GM12873 (cell line): ENCODE data around the gene TMEM107.

Experiments used
- CTCF ChIP-seq: IDR thresholded peaks from 2 replicates; pipeline ENCODE4 v1.5.1; 2012; ENCODE audit warnings: low read depth, mild to moderate bottlenecking, moderate library complexity, low read length, control low read depth; ENCODE audit not compliant: insufficient read depth; ENCODE audit errors: missing control alignments

Gene TMEM107

GRCh38 chr17:8167526-8167925 lies 8.7 kb downstream of the TMEM107 start:
- TF ChIP-seq CTCF, result no peak

GRCh38 chr17:8166731-8167130 lies 9.4 kb downstream of the TMEM107 start:
- TF ChIP-seq CTCF, result no peak

- no peak for TF ChIP-seq CTCF
Observed at GRCh38 chr17:8164815-8165131, 11.4 kb downstream of the TMEM107 start.

GRCh38 chr17:8163978-8164814 lies 12.0 kb downstream of the TMEM107 start:
- TF ChIP-seq CTCF, result no peak

GRCh38 chr17:8162997-8163977 lies 12.9 kb downstream of the TMEM107 start:
- no peak for TF ChIP-seq CTCF

GRCh38 chr17:8162233-8162996 lies 13.8 kb downstream of the TMEM107 start, which contains the start of gene VAMP2:
Gene VAMP2, minus strand, starts transcription at chr17:8162948. Its CDS starts 69 bp downstream, at chr17:8162879.
- no peak for TF ChIP-seq CTCF
